ENCODE data around the gene ARMC12.

- TF ChIP-seq EZH2phosphoT487 (IDR thresholded peaks at IDR 0.05; ENCODE audit: low read depth, severe bottlenecking, unreplicated experiment) (no peak), EZH2 (IDR thresholded peaks at IDR 0.05; ENCODE audit: borderline replicate concordance) (no peak), CTCF (IDR thresholded peaks at IDR 0.05; ENCODE audit: poor library complexity) (no peak)
These were observed 4.9 kb upstream of the ARMC12 start for GRCh38 chr6:35731736-35732532.

Data from hepatocyte (in vitro differentiated cells).